Lower lobe of right lung (tissue), 2 donors: ENCODE data around the gene DCAF16. TPM values are rescaled to one million over a fixed set of nuclear protein-coding genes. Genes with fewer than 3 reads are reported as not detected.

Source experiments
- ATAC-seq, 2 donors: fragments of 200-7000 bp; cut with Tn5 transposase; one replicate each; pipeline ENCODE4 v1.9.1; 2020 to 2022; ENCODE audit warnings: mild to moderate bottlenecking in 2 of 2, moderate library complexity in 2 of 2
- DNase-seq: peaks from one replicate; pipeline ENCODE4 v3.0.0-alpha.2; 2020
- H3K27ac ChIP-seq: fragments of 200-600 bp; one replicate; pipeline ENCODE4 v1.8.0; 2022
- H3K27me3 ChIP-seq: fragments of 200-600 bp; one replicate; pipeline ENCODE4 v1.8.0; 2022; ENCODE audit warnings: low read depth
- H3K36me3 ChIP-seq: fragments of 200-600 bp; one replicate; pipeline ENCODE4 v1.8.0; 2022; ENCODE audit warnings: mild to moderate bottlenecking
- H3K4me1 ChIP-seq: fragments of 200-600 bp; one replicate; pipeline ENCODE4 v1.8.0; 2022
- H3K4me3 ChIP-seq: fragments of 200-600 bp; one replicate; pipeline ENCODE4 v1.8.0; 2022; ENCODE audit warnings: mild to moderate bottlenecking
- H3K9me3 ChIP-seq: fragments of 200-600 bp; one replicate; pipeline ENCODE4 v1.8.0; 2022
- CTCF ChIP-seq: fragments of 200-600 bp; IDR thresholded peaks from one replicate; pipeline ENCODE4 v1.8.0; 2022; ENCODE audit warnings: antibody characterized with exemption, mild to moderate bottlenecking
- intact Hi-C: fragments of 100-400 bp; cut with DNase I; formaldehyde crosslinking; loops from one replicate; pipeline ENCODE4 v1.11.0; 2022
- total RNA-seq: library from RNA; stranded (reverse); fragmentation: NEBNext Ultra II Directional; extraction: Animal tissue kit (Norgen Biotek cat#: 25700); gene quantifications from one replicate; pipeline ENCODE4 v1.2.1, GENCODE V29; 2021
- donor health status: DM: no; HTN: yes; CAD: no; lungs with severe emphysema.

The DCAF16 gene
- total RNA-seq, 1 donor from 2014 or later = 26.1 TPM

GRCh38 chr4:17812801-17813200 is 2.2 kb upstream of the DCAF16 start:
- DNase-seq = no peak
- Histone ChIP-seq H3K9me3 (no peaks in the 10 kb centered on the region), H3K27me3 (no peaks in the 10 kb centered on the region), H3K4me1 (peaks cover 26% of the 10 kb centered on the region), H3K4me3 (no peak overlapping the region), H3K36me3 (no peaks in the 10 kb centered on the region), H3K27ac (no peak overlapping the region)
- intact Hi-C loops = loop anchor here (10.0 kb wide), 2 partner anchors 552 to 782 kb away; no protein-coding TSS in a partner anchor
- ATAC-seq = no peak
- no peak for TF ChIP-seq CTCF

GRCh38 chr4:17812125-17812524 is 1.6 kb upstream of the DCAF16 start:
- intact Hi-C loops = loop anchor here (10.0 kb wide), 2 partner anchors 553 to 783 kb away; no protein-coding TSS in a partner anchor
- TF ChIP-seq CTCF = no peak

GRCh38 chr4:17811078-17811603 is 584 bp upstream of the DCAF16 start:
- ATAC-seq = peak; percentile 19 to 21
- H3K4me1 ChIP-seq = peaks cover 42% of the 10 kb centered on the region
- no peaks in the 10 kb centered on the region for H3K9me3 ChIP-seq
- peak overlapping the region; percentile 79 for H3K4me3 ChIP-seq
- DNase-seq = no peak
- no peak overlapping the region for H3K27ac ChIP-seq
- TF ChIP-seq CTCF = no peak
- no peaks in the 10 kb centered on the region for H3K36me3 ChIP-seq
- H3K27me3 ChIP-seq = no peaks in the 10 kb centered on the region
- intact Hi-C loops = loop anchor here (10.0 kb wide), 2 partner anchors 554 to 784 kb away; no protein-coding TSS in a partner anchor

More at GRCh38 chr4:17812125-17812524, 1.6 kb upstream of the DCAF16 start:
- no peaks in the 10 kb centered on the region for H3K27me3 ChIP-seq
- DNase-seq (no peak), ATAC-seq (no peak)
- H3K4me3 ChIP-seq = no peak overlapping the region
- no peaks in the 10 kb centered on the region for H3K9me3 ChIP-seq
- no peaks in the 10 kb centered on the region for H3K36me3 ChIP-seq
- peaks cover 33% of the 10 kb centered on the region for H3K4me1 ChIP-seq
- H3K27ac ChIP-seq = no peak overlapping the region

- H3K9me3 ChIP-seq = no peaks in the 10 kb centered on the region
- intact Hi-C loops = loop anchor here (10.0 kb wide), 2 partner anchors 555 to 785 kb away; no protein-coding TSS in a partner anchor
- ATAC-seq (no peak), DNase-seq (no peak)
- peak overlapping the region; percentile 96 for H3K27ac ChIP-seq
- H3K4me1 ChIP-seq = peaks cover 48% of the 10 kb centered on the region
- TF ChIP-seq CTCF = no peak
- no peaks in the 10 kb centered on the region for H3K27me3 ChIP-seq
- peaks cover 2% of the 10 kb centered on the region for H3K36me3 ChIP-seq
- peak overlapping the region; percentile 79 for H3K4me3 ChIP-seq
Measured at GRCh38 chr4:17809667-17810066, 890 bp downstream of the DCAF16 start.

GRCh38 chr4:17807446-17807845 is 3.1 kb downstream of the DCAF16 start:
- no peak for DNase-seq
- peak overlapping the region; percentile 20 for H3K4me3 ChIP-seq
- no peak for TF ChIP-seq CTCF
- peaks cover 48% of the 10 kb centered on the region for H3K4me1 ChIP-seq
- no peaks in the 10 kb centered on the region for H3K27me3 ChIP-seq
- intact Hi-C loops = no loop called here
- H3K27ac ChIP-seq = no peak overlapping the region
- peaks cover 24% of the 10 kb centered on the region for H3K36me3 ChIP-seq
- no peak for ATAC-seq
- H3K9me3 ChIP-seq = no peaks in the 10 kb centered on the region
